ENCODE data around the gene MAGOHB.

The MAGOHB gene

GRCh38 chr12:10634427-10634826, 21.0 kb upstream of the MAGOHB start:
- H3K27me3 ChIP-seq (ENCODE audit: control insufficient read depth, insufficient read depth, low read length): no peaks in the 10 kb centered on the region
- no peaks in the 10 kb centered on the region for H3K9me3 ChIP-seq (ENCODE audit: control insufficient read depth, insufficient read depth, low read depth, low read length)
- H3K27ac ChIP-seq (ENCODE audit: low read depth, low read length): no peak overlapping the region
- H3K4me1 ChIP-seq (ENCODE audit: control insufficient read depth, insufficient read depth, low read length): peaks cover 6% of the 10 kb centered on the region; the same call in 1 of the 2 replicates
- H3K9ac ChIP-seq (ENCODE audit: low read length): no peak overlapping the region
- no peaks in the 10 kb centered on the region for H3K36me3 ChIP-seq (ENCODE audit: control insufficient read depth, insufficient read depth, low read length)
- H3K4me3 ChIP-seq (ENCODE audit: low read depth, low read length): no peak overlapping the region

- H3K4me3 ChIP-seq (ENCODE audit: low read depth, low read length): no peak overlapping the region
- H3K4me1 ChIP-seq (ENCODE audit: control insufficient read depth, insufficient read depth, low read length): peaks cover 6% of the 10 kb centered on the region; the same call in 1 of the 2 replicates
- no peak overlapping the region for H3K27ac ChIP-seq (ENCODE audit: low read depth, low read length)
- no peaks in the 10 kb centered on the region for H3K36me3 ChIP-seq (ENCODE audit: control insufficient read depth, insufficient read depth, low read length)
- no peaks in the 10 kb centered on the region for H3K27me3 ChIP-seq (ENCODE audit: control insufficient read depth, insufficient read depth, low read length)
- H3K9ac ChIP-seq (ENCODE audit: low read length): no peak overlapping the region
- no peaks in the 10 kb centered on the region for H3K9me3 ChIP-seq (ENCODE audit: control insufficient read depth, insufficient read depth, low read depth, low read length)
Observed at GRCh38 chr12:10633541-10633940, 20.1 kb upstream of the MAGOHB start.

- Histone ChIP-seq H3K4me3 (ENCODE audit: low read depth, low read length) (no peak overlapping the region), H3K36me3 (ENCODE audit: control insufficient read depth, insufficient read depth, low read length) (no peaks in the 10 kb centered on the region), H3K27ac (ENCODE audit: low read depth, low read length) (no peak overlapping the region)
Observed at GRCh38 chr12:10632226-10632625, 18.8 kb upstream of the MAGOHB start.

GRCh38 chr12:10624605-10625004, 11.2 kb upstream of the MAGOHB start:
- no peaks in the 10 kb centered on the region for H3K4me1 ChIP-seq (ENCODE audit: control insufficient read depth, insufficient read depth, low read length)
- H3K36me3 ChIP-seq (ENCODE audit: control insufficient read depth, insufficient read depth, low read length): no peaks in the 10 kb centered on the region
- no peak overlapping the region for H3K4me3 ChIP-seq (ENCODE audit: low read depth, low read length)
- no peak overlapping the region for H3K27ac ChIP-seq (ENCODE audit: low read depth, low read length)
- H3K27me3 ChIP-seq (ENCODE audit: control insufficient read depth, insufficient read depth, low read length): no peaks in the 10 kb centered on the region
- no peak overlapping the region for H3K9ac ChIP-seq (ENCODE audit: low read length)
- no peaks in the 10 kb centered on the region for H3K9me3 ChIP-seq (ENCODE audit: control insufficient read depth, insufficient read depth, low read depth, low read length)

More at GRCh38 chr12:10632226-10632625, 18.8 kb upstream of the MAGOHB start:
- H3K9me3 ChIP-seq (ENCODE audit: control insufficient read depth, insufficient read depth, low read depth, low read length): no peaks in the 10 kb centered on the region
- peaks cover 6% of the 10 kb centered on the region; the same call in 1 of the 2 replicates for H3K4me1 ChIP-seq (ENCODE audit: control insufficient read depth, insufficient read depth, low read length)
- H3K9ac ChIP-seq (ENCODE audit: low read length): no peak overlapping the region
- no peaks in the 10 kb centered on the region for H3K27me3 ChIP-seq (ENCODE audit: control insufficient read depth, insufficient read depth, low read length)

GRCh38 chr12:10623131-10623530, 9.7 kb upstream of the MAGOHB start:
- no peak overlapping the region for H3K9ac ChIP-seq (ENCODE audit: low read length)
- H3K9me3 ChIP-seq (ENCODE audit: control insufficient read depth, insufficient read depth, low read depth, low read length): no peaks in the 10 kb centered on the region
- no peaks in the 10 kb centered on the region for H3K4me1 ChIP-seq (ENCODE audit: control insufficient read depth, insufficient read depth, low read length)
- no peak overlapping the region for H3K4me3 ChIP-seq (ENCODE audit: low read depth, low read length)
- H3K27ac ChIP-seq (ENCODE audit: low read depth, low read length): no peak overlapping the region
- no peaks in the 10 kb centered on the region for H3K27me3 ChIP-seq (ENCODE audit: control insufficient read depth, insufficient read depth, low read length)
- no peaks in the 10 kb centered on the region for H3K36me3 ChIP-seq (ENCODE audit: control insufficient read depth, insufficient read depth, low read length)

GRCh38 chr12:10621278-10621677, 7.9 kb upstream of the MAGOHB start:
- Histone ChIP-seq H3K9me3 (ENCODE audit: control insufficient read depth, insufficient read depth, low read depth, low read length) (no peaks in the 10 kb centered on the region), H3K27ac (ENCODE audit: low read depth, low read length) (no peak overlapping the region), H3K4me3 (ENCODE audit: low read depth, low read length) (no peak overlapping the region), H3K27me3 (ENCODE audit: control insufficient read depth, insufficient read depth, low read length) (no peaks in the 10 kb centered on the region), H3K4me1 (ENCODE audit: control insufficient read depth, insufficient read depth, low read length) (no peaks in the 10 kb centered on the region), H3K36me3 (ENCODE audit: control insufficient read depth, insufficient read depth, low read length) (no peaks in the 10 kb centered on the region), H3K9ac (ENCODE audit: low read length) (no peak overlapping the region)

GRCh38 chr12:10620078-10620779, 6.8 kb upstream of the MAGOHB start:
- no peak overlapping the region for H3K4me3 ChIP-seq (ENCODE audit: low read depth, low read length)

GRCh38 chr12:10618338-10618987, 5.1 kb upstream of the MAGOHB start:
- Histone ChIP-seq H3K4me3 (ENCODE audit: low read depth, low read length) (no peak overlapping the region), H3K36me3 (ENCODE audit: control insufficient read depth, insufficient read depth, low read length) (no peaks in the 10 kb centered on the region), H3K4me1 (ENCODE audit: control insufficient read depth, insufficient read depth, low read length) (no peaks in the 10 kb centered on the region; the same call in 1 of the 2 replicates), H3K27ac (ENCODE audit: low read depth, low read length) (no peak overlapping the region), H3K9me3 (ENCODE audit: control insufficient read depth, insufficient read depth, low read depth, low read length) (no peaks in the 10 kb centered on the region), H3K9ac (ENCODE audit: low read length) (no peak overlapping the region), H3K27me3 (ENCODE audit: control insufficient read depth, insufficient read depth, low read length) (no peaks in the 10 kb centered on the region)

More at GRCh38 chr12:10620078-10620779, 6.8 kb upstream of the MAGOHB start:
- H3K9ac ChIP-seq (ENCODE audit: low read length): no peak overlapping the region
- no peaks in the 10 kb centered on the region for H3K9me3 ChIP-seq (ENCODE audit: control insufficient read depth, insufficient read depth, low read depth, low read length)
- H3K27ac ChIP-seq (ENCODE audit: low read depth, low read length): no peak overlapping the region
- no peaks in the 10 kb centered on the region for H3K36me3 ChIP-seq (ENCODE audit: control insufficient read depth, insufficient read depth, low read length)
- H3K4me1 ChIP-seq (ENCODE audit: control insufficient read depth, insufficient read depth, low read length): no peaks in the 10 kb centered on the region
- no peaks in the 10 kb centered on the region for H3K27me3 ChIP-seq (ENCODE audit: control insufficient read depth, insufficient read depth, low read length)

- Histone ChIP-seq H3K27me3 (ENCODE audit: control insufficient read depth, insufficient read depth, low read length) (no peaks in the 10 kb centered on the region), H3K4me1 (ENCODE audit: control insufficient read depth, insufficient read depth, low read length) (no peaks in the 10 kb centered on the region; the same call in 1 of the 2 replicates), H3K9ac (ENCODE audit: low read length) (no peak overlapping the region), H3K36me3 (ENCODE audit: control insufficient read depth, insufficient read depth, low read length) (no peaks in the 10 kb centered on the region), H3K9me3 (ENCODE audit: control insufficient read depth, insufficient read depth, low read depth, low read length) (no peaks in the 10 kb centered on the region), H3K27ac (ENCODE audit: low read depth, low read length) (no peak overlapping the region), H3K4me3 (ENCODE audit: low read depth, low read length) (no peak overlapping the region)
Observed at GRCh38 chr12:10617863-10618262, 4.5 kb upstream of the MAGOHB start.

- H3K27ac ChIP-seq (ENCODE audit: low read depth, low read length): no peak overlapping the region
Observed at GRCh38 chr12:10615532-10615931, 2.1 kb upstream of the MAGOHB start.

GRCh38 chr12:10614056-10614370, 604 bp upstream of the MAGOHB start:
- peaks cover 5% of the 10 kb centered on the region; the same call in 1 of the 2 replicates for H3K4me1 ChIP-seq (ENCODE audit: control insufficient read depth, insufficient read depth, low read length)
- H3K9me3 ChIP-seq (ENCODE audit: control insufficient read depth, insufficient read depth, low read depth, low read length): no peaks in the 10 kb centered on the region
- H3K4me3 ChIP-seq (ENCODE audit: low read depth, low read length): peak overlapping the region; percentile 83
- H3K27ac ChIP-seq (ENCODE audit: low read depth, low read length): peak overlapping the region; percentile 97
- peak overlapping the region; percentile 96 for H3K9ac ChIP-seq (ENCODE audit: low read length)
- H3K27me3 ChIP-seq (ENCODE audit: control insufficient read depth, insufficient read depth, low read length): no peaks in the 10 kb centered on the region
- H3K36me3 ChIP-seq (ENCODE audit: control insufficient read depth, insufficient read depth, low read length): peaks cover 25% of the 10 kb centered on the region

More at GRCh38 chr12:10615532-10615931, 2.1 kb upstream of the MAGOHB start:
- Histone ChIP-seq H3K36me3 (ENCODE audit: control insufficient read depth, insufficient read depth, low read length) (peaks cover 10% of the 10 kb centered on the region), H3K9me3 (ENCODE audit: control insufficient read depth, insufficient read depth, low read depth, low read length) (no peaks in the 10 kb centered on the region), H3K4me1 (ENCODE audit: control insufficient read depth, insufficient read depth, low read length) (peaks cover 5% of the 10 kb centered on the region; the same call in 1 of the 2 replicates), H3K27me3 (ENCODE audit: control insufficient read depth, insufficient read depth, low read length) (no peaks in the 10 kb centered on the region), H3K4me3 (ENCODE audit: low read depth, low read length) (no peak overlapping the region), H3K9ac (ENCODE audit: low read length) (no peak overlapping the region)

Data from HUES6 (cell line).